GM18505 (cell line): Measurements from ENCODE around the gene AP1M2.
"Not testable (repeated sequence)": the region's sequence is repeated elsewhere in the genome, so short reads cannot be mapped to it uniquely, and the experiment has no call there.

Experiments used
- ATAC-seq: cut with Tn5 transposase; IDR thresholded peaks from one replicate; pipeline ENCODE4 v1.9.1; 2021; ENCODE audit not compliant: unreplicated experiment
- POLR2A ChIP-seq: IDR thresholded peaks from 4 replicates; pipeline ENCODE4 v1.6.1; 2011; ENCODE audit warnings: borderline replicate concordance; ENCODE audit not compliant: insufficient read depth, insufficient read length; ENCODE audit errors: extremely low read depth

The AP1M2 gene

GRCh38 chr19:10548746-10549276 is 38.3 kb downstream of the AP1M2 start:
- no peak for ATAC-seq
- TF ChIP-seq POLR2A: no peak

GRCh38 chr19:10546817-10547216 is 40.3 kb downstream of the AP1M2 start:
- ATAC-seq: no peak
- no peak for TF ChIP-seq POLR2A

- no peak for TF ChIP-seq POLR2A
- no peak for ATAC-seq
These were observed 42.3 kb downstream of the AP1M2 start for GRCh38 chr19:10544753-10545251.

- peak; percentile 11 for ATAC-seq
- TF ChIP-seq POLR2A: no peak
These were observed 42.8 kb downstream of the AP1M2 start for GRCh38 chr19:10544242-10544752.

GRCh38 chr19:10543420-10544241 is 43.5 kb downstream of the AP1M2 start, which contains the start of gene ATG4D:
Gene ATG4D, plus strand, starts transcription at chr19:10543904. Its CDS starts 187 bp downstream, at chr19:10544091.
- peak; percentile 57 for ATAC-seq
- TF ChIP-seq POLR2A: peak; percentile 85

GRCh38 chr19:10543059-10543419 is 44.1 kb downstream of the AP1M2 start:
- TF ChIP-seq POLR2A: no peak
- ATAC-seq: no peak

GRCh38 chr19:10539016-10539415 is 48.1 kb downstream of the AP1M2 start:
- ATAC-seq: not testable (repeated sequence)

GRCh38 chr19:10538204-10538983 is 48.7 kb downstream of the AP1M2 start:
- TF ChIP-seq POLR2A: no peak
- ATAC-seq: no peak

GRCh38 chr19:10537668-10538067 is 49.4 kb downstream of the AP1M2 start:
- ATAC-seq: no peak
- no peak for TF ChIP-seq POLR2A

- no peak for ATAC-seq
- no peak for TF ChIP-seq POLR2A
These were observed 51.5 kb downstream of the AP1M2 start for GRCh38 chr19:10535613-10536012.

- ATAC-seq: no peak
- no peak for TF ChIP-seq POLR2A
These were observed 53.3 kb downstream of the AP1M2 start for GRCh38 chr19:10533646-10534386.

- no peak for ATAC-seq
- no peak for TF ChIP-seq POLR2A
These were observed 54.7 kb downstream of the AP1M2 start for GRCh38 chr19:10532457-10532856.

- ATAC-seq: not testable (repeated sequence)
These were observed 60.2 kb downstream of the AP1M2 start for GRCh38 chr19:10526887-10527286.
